ENCODE data around the gene CXCL8. TPM values are rescaled to one million over a fixed set of nuclear protein-coding genes. Genes with fewer than 3 reads are reported as not detected.

Gene CXCL8
- total and polyA plus RNA-seq, 4 donors, result 1.1 to 15.7 (median 1.9) TPM

DNA sequence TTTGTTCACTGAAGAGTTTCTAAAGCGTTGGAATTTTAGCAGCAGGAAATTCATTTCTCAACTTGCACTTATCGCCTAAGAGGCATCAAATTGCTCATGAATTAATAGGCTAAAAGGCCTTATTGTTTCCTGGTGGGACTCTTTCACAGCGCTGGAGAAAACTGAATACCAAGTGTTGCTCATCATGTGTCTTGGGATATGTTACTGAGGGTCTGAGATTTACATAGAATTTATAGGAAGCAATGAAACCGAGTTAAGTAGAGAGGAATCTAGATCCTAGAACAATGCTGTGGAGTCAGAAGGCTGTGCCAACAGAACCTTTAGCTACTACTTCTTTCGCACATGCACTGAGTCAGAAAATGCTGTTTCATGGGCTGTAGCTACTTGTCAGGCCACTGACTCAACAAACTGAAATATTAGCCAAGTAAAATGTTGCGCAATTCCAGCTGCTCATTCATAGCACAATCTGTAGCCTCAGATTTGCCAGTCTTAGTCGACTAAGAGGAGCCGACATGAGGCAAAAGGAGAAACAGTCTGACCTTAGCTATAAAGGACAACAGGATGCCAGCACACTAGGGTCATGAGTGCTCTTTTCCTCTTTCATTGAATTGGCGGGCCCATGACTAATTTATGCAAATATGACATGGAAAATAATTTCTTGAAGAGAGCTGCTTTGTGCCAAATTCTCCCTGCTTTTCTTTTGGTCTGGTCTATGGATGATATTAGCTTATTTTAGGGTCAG lies 35.9 kb upstream of the CXCL8 start:
- H3K27ac ChIP-seq (ENCODE audit: low read depth, low read length), result no peak overlapping the region
- H3K9me3 ChIP-seq (ENCODE audit: control insufficient read depth, insufficient read depth, low read length), result no peaks in the 10 kb centered on the region
- H3K4me1 ChIP-seq (ENCODE audit: control insufficient read depth, insufficient read depth, low read length), result no peaks in the 10 kb centered on the region
- H3K36me3 ChIP-seq (ENCODE audit: control insufficient read depth, insufficient read depth, low read length), result no peaks in the 10 kb centered on the region
- WGBS (ENCODE audit: insufficient coverage), result 43% methylated on average over 5 of the region's 9 CpGs
- DNase-seq (ENCODE audit: low read depth in 4 of 6, low spot score in 6 of 6), result peak in 1 of 6 donors; percentile 36
- H3K4me3 ChIP-seq (ENCODE audit: low read depth, low read length), result no peak overlapping the region
- no peaks in the 10 kb centered on the region for H3K27me3 ChIP-seq (ENCODE audit: control insufficient read depth, insufficient read depth, low read length)

DNA sequence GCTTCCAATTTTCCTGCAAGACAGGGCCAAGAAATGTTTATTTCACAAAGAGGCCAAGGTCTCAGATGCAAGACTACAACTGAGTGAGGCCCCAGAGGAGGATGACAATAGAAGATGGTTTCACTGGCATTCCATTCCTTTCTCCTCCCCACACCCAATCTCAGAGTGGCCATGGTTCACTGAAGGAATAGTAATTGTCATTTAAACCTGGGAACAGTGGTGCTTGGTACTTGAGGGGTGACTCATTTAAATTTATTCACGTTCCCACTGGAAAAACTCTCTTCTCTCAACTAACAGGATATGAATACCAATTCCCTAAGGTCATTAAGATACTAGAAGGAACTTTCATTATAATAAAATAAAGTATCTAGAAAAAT lies 35.3 kb upstream of the CXCL8 start:
- H3K4me1 ChIP-seq (ENCODE audit: control insufficient read depth, insufficient read depth, low read length), result no peaks in the 10 kb centered on the region
- WGBS (ENCODE audit: insufficient coverage), result no CpG with 5 or more reads among the region's 1 CpG
- H3K27me3 ChIP-seq (ENCODE audit: control insufficient read depth, insufficient read depth, low read length), result no peaks in the 10 kb centered on the region
- H3K4me3 ChIP-seq (ENCODE audit: low read depth, low read length), result no peak overlapping the region
- H3K9me3 ChIP-seq (ENCODE audit: control insufficient read depth, insufficient read depth, low read length), result no peaks in the 10 kb centered on the region
- no peak for DNase-seq (ENCODE audit: low read depth in 4 of 6, low spot score in 6 of 6)
- H3K27ac ChIP-seq (ENCODE audit: low read depth, low read length), result no peak overlapping the region
- H3K36me3 ChIP-seq (ENCODE audit: control insufficient read depth, insufficient read depth, low read length), result no peaks in the 10 kb centered on the region

DNA sequence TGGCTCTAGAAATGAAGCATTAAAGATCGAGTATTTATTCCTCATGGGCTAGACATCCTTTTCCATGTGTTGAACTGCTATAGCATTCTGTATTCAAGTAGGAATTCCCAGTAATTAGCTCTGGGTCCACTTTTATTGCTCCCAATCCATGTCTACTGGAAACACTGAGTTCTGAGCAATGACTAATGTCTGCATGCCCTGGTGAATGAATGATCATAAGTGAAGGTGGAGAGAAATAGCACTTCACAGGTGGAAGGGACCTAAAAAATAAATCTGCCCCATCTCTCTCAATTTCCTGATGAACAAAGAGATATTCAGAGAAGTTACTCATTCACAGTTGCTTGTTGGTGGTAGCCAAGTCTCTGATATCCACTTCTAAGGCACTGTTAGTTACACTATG lies 34.6 kb upstream of the CXCL8 start:
- H3K27me3 ChIP-seq (ENCODE audit: control insufficient read depth, insufficient read depth, low read length), result no peaks in the 10 kb centered on the region
- no peak for DNase-seq (ENCODE audit: low read depth in 4 of 6, low spot score in 6 of 6)
- no peaks in the 10 kb centered on the region for H3K4me1 ChIP-seq (ENCODE audit: control insufficient read depth, insufficient read depth, low read length)
- no peaks in the 10 kb centered on the region for H3K36me3 ChIP-seq (ENCODE audit: control insufficient read depth, insufficient read depth, low read length)
- WGBS (ENCODE audit: insufficient coverage), result no CpG with 5 or more reads among the region's 1 CpG
- H3K9me3 ChIP-seq (ENCODE audit: control insufficient read depth, insufficient read depth, low read length), result no peaks in the 10 kb centered on the region
- H3K27ac ChIP-seq (ENCODE audit: low read depth, low read length), result no peak overlapping the region
- H3K4me3 ChIP-seq (ENCODE audit: low read depth, low read length), result no peak overlapping the region

DNA sequence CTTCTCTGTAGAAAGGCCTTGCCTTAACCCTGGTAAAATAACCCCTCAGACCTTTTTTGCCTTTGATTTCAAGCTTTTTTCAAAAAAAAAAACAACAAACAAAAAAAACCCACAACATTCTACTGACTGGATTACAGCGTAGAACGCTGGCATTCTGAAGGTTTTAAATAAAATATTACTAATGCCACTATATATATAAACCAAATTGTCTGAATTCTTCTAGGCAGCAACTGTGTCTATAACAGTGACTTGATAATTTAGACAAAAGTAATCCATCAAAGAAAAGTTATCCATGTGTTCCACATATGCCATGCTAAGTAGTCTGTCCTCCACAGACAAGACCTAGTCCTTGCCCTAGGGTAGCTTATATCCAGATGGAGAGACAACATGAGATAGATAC lies 33.6 kb upstream of the CXCL8 start:
- Histone ChIP-seq H3K9me3 (ENCODE audit: control insufficient read depth, insufficient read depth, low read length) (no peaks in the 10 kb centered on the region), H3K4me3 (ENCODE audit: low read depth, low read length) (no peak overlapping the region), H3K36me3 (ENCODE audit: control insufficient read depth, insufficient read depth, low read length) (no peaks in the 10 kb centered on the region), H3K27ac (ENCODE audit: low read depth, low read length) (no peak overlapping the region), H3K27me3 (ENCODE audit: control insufficient read depth, insufficient read depth, low read length) (no peaks in the 10 kb centered on the region), H3K4me1 (ENCODE audit: control insufficient read depth, insufficient read depth, low read length) (no peaks in the 10 kb centered on the region)
- DNase-seq (ENCODE audit: low read depth in 4 of 6, low spot score in 6 of 6), result no peak
- no CpG with 5 or more reads among the region's 2 CpGs for WGBS (ENCODE audit: insufficient coverage)

DNA sequence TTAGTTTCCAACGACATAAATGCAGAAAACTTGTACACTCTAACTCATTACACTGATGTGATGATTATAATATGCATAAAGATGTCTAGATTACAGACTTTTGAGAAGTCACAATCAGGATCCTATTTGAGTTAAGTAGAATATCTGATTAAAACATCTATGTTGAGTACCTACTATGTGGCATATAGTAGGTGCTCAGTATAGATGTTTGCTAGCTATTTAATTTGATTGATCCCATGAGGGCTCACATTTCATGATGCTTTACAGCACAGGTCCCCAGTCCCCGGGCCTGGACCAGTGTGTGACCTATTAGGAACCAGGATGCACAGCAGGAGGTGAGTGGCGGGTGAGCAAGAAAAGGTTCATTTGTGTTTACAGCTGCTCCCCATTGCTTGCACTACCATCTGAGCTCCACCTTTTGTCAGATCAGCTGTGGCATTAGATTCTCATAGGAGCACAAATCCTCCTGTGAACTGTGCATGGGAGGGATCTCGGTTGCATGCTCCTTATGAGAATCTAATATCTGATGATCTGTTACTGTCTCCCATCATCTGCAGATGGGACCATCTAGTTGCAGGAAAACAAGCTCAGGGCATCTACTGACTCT lies 33.0 kb upstream of the CXCL8 start:
- Histone ChIP-seq H3K4me3 (ENCODE audit: low read depth, low read length) (no peak overlapping the region), H3K4me1 (ENCODE audit: control insufficient read depth, insufficient read depth, low read length) (no peaks in the 10 kb centered on the region), H3K27ac (ENCODE audit: low read depth, low read length) (no peak overlapping the region), H3K9me3 (ENCODE audit: control insufficient read depth, insufficient read depth, low read length) (no peaks in the 10 kb centered on the region), H3K27me3 (ENCODE audit: control insufficient read depth, insufficient read depth, low read length) (no peaks in the 10 kb centered on the region), H3K36me3 (ENCODE audit: control insufficient read depth, insufficient read depth, low read length) (no peaks in the 10 kb centered on the region)
- 50% methylated on average over 1 of the region's 4 CpGs for WGBS (ENCODE audit: insufficient coverage)
- DNase-seq (ENCODE audit: low read depth in 4 of 6, low spot score in 6 of 6), result no peak

DNA sequence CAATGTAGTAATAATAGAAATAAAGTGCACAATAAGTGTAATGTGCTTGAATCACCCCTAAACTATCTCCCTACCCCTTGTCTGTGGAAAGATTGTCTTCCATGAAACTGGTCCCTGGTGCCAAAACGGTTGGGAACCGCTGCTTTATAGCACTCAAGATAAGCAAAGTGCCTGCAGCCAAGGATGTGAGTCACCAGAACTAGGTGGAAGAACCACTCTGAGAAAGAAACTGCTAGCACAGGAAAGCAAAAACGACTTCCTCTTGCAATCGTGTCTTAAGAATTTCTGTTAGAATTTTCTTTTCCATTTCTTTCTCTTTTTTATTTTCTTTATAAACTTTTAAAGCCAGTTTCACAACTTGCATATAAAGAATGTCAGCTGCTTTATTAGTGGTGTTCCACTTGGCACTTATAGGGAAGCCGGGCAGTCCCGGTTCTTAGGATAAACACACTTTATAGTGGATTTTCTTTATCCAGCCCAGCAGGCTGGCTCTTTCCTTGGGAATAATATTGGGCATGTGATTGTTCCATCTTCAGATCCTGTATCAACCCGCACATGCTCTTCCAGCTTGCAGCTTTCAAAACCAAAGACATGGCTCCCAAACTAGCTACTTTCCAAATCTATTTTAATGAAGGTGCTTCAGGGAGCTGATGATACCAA lies 32.3 kb upstream of the CXCL8 start:
- no peaks in the 10 kb centered on the region for H3K27me3 ChIP-seq (ENCODE audit: control insufficient read depth, insufficient read depth, low read length)
- H3K4me1 ChIP-seq (ENCODE audit: control insufficient read depth, insufficient read depth, low read length), result no peaks in the 10 kb centered on the region
- 84% methylated on average over 2 of the region's 7 CpGs for WGBS (ENCODE audit: insufficient coverage)
- H3K27ac ChIP-seq (ENCODE audit: low read depth, low read length), result no peak overlapping the region
- H3K36me3 ChIP-seq (ENCODE audit: control insufficient read depth, insufficient read depth, low read length), result no peaks in the 10 kb centered on the region
- no peak for DNase-seq (ENCODE audit: low read depth in 4 of 6, low spot score in 6 of 6)
- H3K4me3 ChIP-seq (ENCODE audit: low read depth, low read length), result no peak overlapping the region
- no peaks in the 10 kb centered on the region for H3K9me3 ChIP-seq (ENCODE audit: control insufficient read depth, insufficient read depth, low read length)

DNA sequence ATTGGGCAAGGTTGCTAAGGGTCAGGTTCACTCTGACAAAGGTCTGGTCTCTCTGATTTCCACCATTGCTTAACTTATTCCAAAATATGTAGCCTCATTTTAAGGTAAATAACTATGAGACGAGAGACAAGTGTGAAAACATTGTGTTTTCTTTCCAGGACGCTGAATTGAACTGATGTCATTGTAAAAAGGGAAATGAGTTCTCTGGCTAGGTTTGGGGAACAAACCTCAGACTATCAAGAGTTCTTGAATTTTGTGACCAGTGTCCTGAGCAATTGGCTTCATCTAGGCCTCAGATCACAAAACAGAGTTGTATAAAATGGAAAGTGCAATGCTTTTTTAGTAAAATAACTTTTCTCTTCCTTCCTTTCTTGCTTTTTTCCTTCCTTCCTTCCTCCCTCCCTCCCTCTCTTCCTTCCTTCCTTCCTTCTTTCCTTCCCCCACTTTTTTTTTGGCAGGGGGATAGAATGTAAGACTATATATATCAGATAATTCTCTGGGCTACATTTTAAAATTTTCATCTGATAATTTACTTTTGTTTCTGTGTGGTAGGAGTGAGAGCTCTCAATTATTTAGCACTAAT lies 30.8 kb upstream of the CXCL8 start:
- Histone ChIP-seq H3K9me3 (ENCODE audit: control insufficient read depth, insufficient read depth, low read length) (no peaks in the 10 kb centered on the region), H3K4me1 (ENCODE audit: control insufficient read depth, insufficient read depth, low read length) (no peaks in the 10 kb centered on the region), H3K27ac (ENCODE audit: low read depth, low read length) (no peak overlapping the region), H3K36me3 (ENCODE audit: control insufficient read depth, insufficient read depth, low read length) (no peaks in the 10 kb centered on the region), H3K27me3 (ENCODE audit: control insufficient read depth, insufficient read depth, low read length) (no peaks in the 10 kb centered on the region), H3K4me3 (ENCODE audit: low read depth, low read length) (no peak overlapping the region)
- 85% methylated on average over 2 of the region's 2 CpGs for WGBS (ENCODE audit: insufficient coverage)
- no peak for DNase-seq (ENCODE audit: low read depth in 4 of 6, low spot score in 6 of 6)

DNA sequence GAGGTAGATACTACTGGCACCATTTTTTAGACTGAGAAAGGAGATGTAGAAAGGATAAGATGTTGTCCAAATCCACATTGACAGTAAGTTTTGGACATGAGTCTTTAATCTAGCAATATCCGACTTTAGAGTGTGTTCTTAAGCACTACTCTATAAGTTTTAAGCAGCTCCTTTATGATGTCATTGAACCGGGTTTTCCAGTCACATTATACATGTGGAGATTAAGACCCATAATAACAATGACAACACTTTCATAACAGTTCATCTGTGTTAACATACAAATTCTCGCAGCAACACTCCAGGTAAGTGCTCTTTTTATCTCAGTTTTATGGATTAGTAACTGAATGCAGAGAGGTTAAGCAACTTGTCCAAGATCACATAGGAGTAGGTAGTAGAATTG lies 30.3 kb upstream of the CXCL8 start:
- H3K4me3 ChIP-seq (ENCODE audit: low read depth, low read length), result no peak overlapping the region
- 100% methylated on average over 1 of the region's 3 CpGs for WGBS (ENCODE audit: insufficient coverage)
- H3K36me3 ChIP-seq (ENCODE audit: control insufficient read depth, insufficient read depth, low read length), result no peaks in the 10 kb centered on the region
- H3K27ac ChIP-seq (ENCODE audit: low read depth, low read length), result no peak overlapping the region
- no peaks in the 10 kb centered on the region for H3K4me1 ChIP-seq (ENCODE audit: control insufficient read depth, insufficient read depth, low read length)
- H3K27me3 ChIP-seq (ENCODE audit: control insufficient read depth, insufficient read depth, low read length), result no peaks in the 10 kb centered on the region
- H3K9me3 ChIP-seq (ENCODE audit: control insufficient read depth, insufficient read depth, low read length), result no peaks in the 10 kb centered on the region
- no peak for DNase-seq (ENCODE audit: low read depth in 4 of 6, low spot score in 6 of 6)

DNA sequence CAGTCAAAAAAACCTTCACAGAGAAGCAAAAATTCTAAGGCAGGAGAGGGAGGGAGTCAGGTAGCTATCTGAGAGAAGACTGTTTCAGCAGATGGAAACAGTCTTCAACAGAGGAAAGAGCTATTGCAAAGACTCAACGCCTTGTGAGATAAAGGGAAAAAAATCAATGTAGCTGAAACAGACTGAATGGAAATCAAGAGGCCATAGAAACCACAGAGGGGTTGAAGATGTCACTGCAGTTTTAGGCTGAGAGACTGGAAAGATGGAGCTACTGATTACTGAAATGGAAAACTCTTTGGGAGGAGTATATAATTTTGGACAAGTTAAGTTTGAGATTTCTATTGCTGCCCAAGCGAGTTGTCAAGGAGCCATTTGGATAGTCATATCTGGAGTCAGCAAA lies 28.4 kb upstream of the CXCL8 start:
- 95% methylated on average over 2 of the region's 2 CpGs for WGBS (ENCODE audit: insufficient coverage)
- no peak for DNase-seq (ENCODE audit: low read depth in 4 of 6, low spot score in 6 of 6)
- H3K4me1 ChIP-seq (ENCODE audit: control insufficient read depth, insufficient read depth, low read length), result no peaks in the 10 kb centered on the region

More for the DNA sequence above, 28.4 kb upstream of the CXCL8 start:
- H3K27me3 ChIP-seq (ENCODE audit: control insufficient read depth, insufficient read depth, low read length), result no peaks in the 10 kb centered on the region
- no peaks in the 10 kb centered on the region for H3K9me3 ChIP-seq (ENCODE audit: control insufficient read depth, insufficient read depth, low read length)
- no peak overlapping the region for H3K27ac ChIP-seq (ENCODE audit: low read depth, low read length)
- H3K4me3 ChIP-seq (ENCODE audit: low read depth, low read length), result no peak overlapping the region
- H3K36me3 ChIP-seq (ENCODE audit: control insufficient read depth, insufficient read depth, low read length), result no peaks in the 10 kb centered on the region
